NCI-H2081 (cell line): ENCODE measurements around the gene RTBDN.
A peak's percentile ranks its signal among the peaks of the same experiment; 100 is the strongest.

ENCODE experiments used
- DNase-seq, 2 experiments: peaks; one replicate each; lab custom pipeline; 2025; lab: John Stamatoyannopoulos, UW

RTBDN gene

GRCh38 chr19:12834566-12834943 is at the start of gene RTBDN:
Gene RTBDN (minus strand): TSS chr19:12834579. CDS start chr19:12829979, 4,600 bp downstream.
- DNase-seq = peak in 1 of 2 experiments; percentile 14

GRCh38 chr19:12882589-12882988 is 48.2 kb upstream of the RTBDN start:
- no peak for DNase-seq

GRCh38 chr19:12881172-12881808 is 46.9 kb upstream of the RTBDN start, which contains the start of gene DNASE2:
Gene DNASE2 (minus strand): TSS chr19:12881449. CDS start chr19:12881375, 74 bp downstream.
- DNase-seq = peak; percentile 96

GRCh38 chr19:12880551-12881171 is 46.3 kb upstream of the RTBDN start:
- DNase-seq = no peak

GRCh38 chr19:12875086-12875485 is 40.7 kb upstream of the RTBDN start:
- DNase-seq = no peak

GRCh38 chr19:12873891-12874745 is 39.7 kb upstream of the RTBDN start:
- no peak for DNase-seq

- no peak for DNase-seq
Measured at GRCh38 chr19:12872941-12873890, 38.8 kb upstream of the RTBDN start.

- no peak for DNase-seq
Measured at GRCh38 chr19:12872255-12872654, 37.9 kb upstream of the RTBDN start.

- DNase-seq = no peak
Measured at GRCh38 chr19:12871681-12872080, 37.3 kb upstream of the RTBDN start.

- peak in 1 of 2 experiments; percentile 13 for DNase-seq
Measured at GRCh38 chr19:12868540-12869112, 34.2 kb upstream of the RTBDN start.

GRCh38 chr19:12867120-12868099 is 33.0 kb upstream of the RTBDN start:
- DNase-seq = no peak

GRCh38 chr19:12866416-12867119 is 32.2 kb upstream of the RTBDN start:
- no peak for DNase-seq

- no peak for DNase-seq
Measured at GRCh38 chr19:12865746-12866415, 31.5 kb upstream of the RTBDN start.

- no peak for DNase-seq
Measured at GRCh38 chr19:12864721-12865715, 30.6 kb upstream of the RTBDN start.

- DNase-seq = no peak
Measured at GRCh38 chr19:12864143-12864542, 29.8 kb upstream of the RTBDN start.

- DNase-seq = no peak
Measured at GRCh38 chr19:12859546-12859945, 25.2 kb upstream of the RTBDN start.
